Central memory CD4-positive, alpha-beta T cell (primary cell): ENCODE measurements around the gene DNER.
"Not testable (repeated sequence)": the region's sequence is repeated elsewhere in the genome, so short reads cannot be mapped to it uniquely, and the experiment has no call there.

Experiments used
- DNase-seq: peaks from one replicate; pipeline ENCODE4 v3.0.0; 2022

Gene DNER

GRCh38 chr2:229559986-229560385 lies 154.4 kb downstream of the DNER start:
- DNase-seq: no peak

GRCh38 chr2:229553091-229553490 lies 161.3 kb downstream of the DNER start:
- DNase-seq: no peak

GRCh38 chr2:229543176-229543873 lies 171.0 kb downstream of the DNER start:
- no peak for DNase-seq

- no peak for DNase-seq
Observed at GRCh38 chr2:229539628-229540027, 174.7 kb downstream of the DNER start.

GRCh38 chr2:229531594-229531993 lies 182.8 kb downstream of the DNER start:
- DNase-seq: no peak

GRCh38 chr2:229530434-229530833 lies 183.9 kb downstream of the DNER start:
- DNase-seq: no peak

- DNase-seq: no peak
Observed at GRCh38 chr2:229528846-229529245, 185.5 kb downstream of the DNER start.

GRCh38 chr2:229526951-229527350 lies 187.4 kb downstream of the DNER start:
- no peak for DNase-seq

- DNase-seq: no peak
Observed at GRCh38 chr2:229524799-229525198, 189.6 kb downstream of the DNER start.

- no peak for DNase-seq
Observed at GRCh38 chr2:229523663-229524062, 190.7 kb downstream of the DNER start.

GRCh38 chr2:229521576-229521975 lies 192.8 kb downstream of the DNER start:
- no peak for DNase-seq

GRCh38 chr2:229520691-229521096 lies 193.7 kb downstream of the DNER start:
- no peak for DNase-seq

- no peak for DNase-seq
Observed at GRCh38 chr2:229519655-229520430, 194.5 kb downstream of the DNER start.

- DNase-seq: no peak
Observed at GRCh38 chr2:229514273-229514895, 200.0 kb downstream of the DNER start.

GRCh38 chr2:229511524-229511923 lies 202.8 kb downstream of the DNER start:
- DNase-seq: no peak

- not testable (repeated sequence) for DNase-seq
Observed at GRCh38 chr2:229506699-229507098, 207.7 kb downstream of the DNER start.

GRCh38 chr2:229501051-229501794 lies 213.1 kb downstream of the DNER start:
- DNase-seq: no peak

GRCh38 chr2:229492034-229492433 lies 222.3 kb downstream of the DNER start:
- DNase-seq: no peak

GRCh38 chr2:229490167-229490566 lies 224.2 kb downstream of the DNER start:
- DNase-seq: no peak

- DNase-seq: no peak
Observed at GRCh38 chr2:229489016-229489415, 225.3 kb downstream of the DNER start.

- DNase-seq: no peak
Observed at GRCh38 chr2:229488232-229488631, 226.1 kb downstream of the DNER start.

GRCh38 chr2:229486673-229487072 lies 227.7 kb downstream of the DNER start:
- DNase-seq: no peak

GRCh38 chr2:229485857-229486256 lies 228.5 kb downstream of the DNER start:
- DNase-seq: no peak
